SU-DHL-6 (cell line): ENCODE results near the gene TMF1.

Experiments used
- H2AFZ ChIP-seq: fragments of 200-600 bp; sonication (generic); 2 replicates; pipeline ENCODE4 v1.6.1; 2014; ENCODE audit warnings: low read depth, mild to moderate bottlenecking, moderate library complexity, mixed read lengths, antibody characterized with exemption, low read length; ENCODE audit not compliant: severe bottlenecking
- H3F3A ChIP-seq: fragments of 200-600 bp; shearing (Covaris generic); 2 replicates; pipeline ENCODE4 v1.6.0; 2016; ENCODE audit warnings: antibody characterized with exemption, mild to moderate bottlenecking; ENCODE audit not compliant: insufficient read depth
- H3K27ac ChIP-seq: fragments of 200-600 bp; sonication (generic); 2 replicates; pipeline ENCODE4 v1.5.1; 2016; ENCODE audit warnings: low read depth, mild to moderate bottlenecking, low read length, moderate library complexity, mixed read lengths
- H3K27me3 ChIP-seq: fragments of 200-600 bp; sonication (generic), shearing (Covaris generic); 2 replicates; pipeline ENCODE4 v1.6.0; 2014; ENCODE audit warnings: mild to moderate bottlenecking, low read length
- H3K36me3 ChIP-seq: fragments of 200-600 bp; sonication (generic); 2 replicates; pipeline ENCODE4 v1.6.1; 2014; ENCODE audit warnings: mild to moderate bottlenecking, low read length, mixed read lengths
- H3K4me2 ChIP-seq: fragments of 300-600, 200-600 bp; shearing (Covaris generic), sonication (generic); 2 replicates; pipeline ENCODE4 v1.6.0; 2014; ENCODE audit warnings: low read length, low read depth, mild to moderate bottlenecking; ENCODE audit not compliant: poor library complexity, severe bottlenecking
- H3K4me3 ChIP-seq: fragments of 200-600 bp; sonication (generic); 2 replicates; pipeline ENCODE4 v1.5.1; 2014; ENCODE audit warnings: antibody characterized with exemption, low read length, mild to moderate bottlenecking, mixed read lengths; ENCODE audit not compliant: insufficient read depth, poor library complexity, severe bottlenecking
- H3K79me2 ChIP-seq: fragments of 200-600 bp; sonication (generic); 2 replicates; pipeline ENCODE4 v1.6.1; 2014; ENCODE audit warnings: mild to moderate bottlenecking, low read length, moderate library complexity; ENCODE audit not compliant: insufficient read depth
- H3K9ac ChIP-seq: fragments of 200-600 bp; sonication (generic); 2 replicates; pipeline ENCODE4 v1.7.0; 2014; ENCODE audit warnings: mild to moderate bottlenecking, low read length
- H3K9me2 ChIP-seq: fragments of 200-600 bp; sonication (generic); replicated peaks from 2 replicates; pipeline ENCODE4 v1.6.1; 2014; ENCODE audit warnings: low read length; ENCODE audit not compliant: insufficient read depth
- H3K9me3 ChIP-seq: fragments of 200-600 bp; sonication (generic); 2 replicates; pipeline ENCODE4 v1.6.1; 2014; ENCODE audit warnings: low read length, mixed read lengths; ENCODE audit not compliant: insufficient read depth
- H4K20me1 ChIP-seq: fragments of 200-600 bp; sonication (generic); 2 replicates; pipeline ENCODE4 v1.6.1; 2014; ENCODE audit warnings: low read depth, mild to moderate bottlenecking, antibody characterized with exemption, low read length, moderate library complexity, mixed read lengths
- EZH2phosphoT487 ChIP-seq: fragments of 200-600 bp; sonication (generic), shearing (Covaris generic); conservative IDR thresholded peaks from 2 replicates; pipeline ENCODE4 v1.6.1; 2018; ENCODE audit warnings: mild to moderate bottlenecking, antibody characterized with exemption, low read length, moderate library complexity, mixed read lengths
- TF ChIP-seq, protein P1 (sequence below): fragments of 200-600 bp; sonication (generic); IDR thresholded peaks from one replicate; pipeline ENCODE4 v1.5.1; 2017; ENCODE audit warnings: antibody characterized with exemption, mild to moderate bottlenecking, low read length, moderate library complexity; ENCODE audit not compliant: insufficient read depth, poor library complexity, severe bottlenecking

The TMF1 gene

GRCh38 chr3:69013253-69014021, 38.7 kb downstream of the TMF1 start, which contains the start of gene EOGT:
Gene EOGT (minus strand): TSS chr3:69013684. CDS start chr3:69009846, 3,838 bp downstream.
- Histone ChIP-seq H3K27me3 (no peaks in the 10 kb centered on the region), H3K9ac (peak within 1 kb of the TSS; percentile 97), H3K4me2 (peak within 1 kb of the TSS; percentile 94), H4K20me1 (no peaks in the 10 kb centered on the region), H3K36me3 (0 out of 2 replicates have a peak, but pooled peaks cover 6% of the 10 kb centered on the region), H3F3A (peaks cover 14% of the 10 kb centered on the region), H3K9me2 (no peaks in the 10 kb centered on the region), H3K9me3 (no peaks in the 10 kb centered on the region), H3K79me2 (peaks cover 10% of the 10 kb centered on the region), H3K4me3 (peak within 1 kb of the TSS; percentile 95), H3K27ac (peak within 1 kb of the TSS; percentile 53), H2AFZ (peak within 1 kb of the TSS; percentile 90)
- TF ChIP-seq, protein P1, sequence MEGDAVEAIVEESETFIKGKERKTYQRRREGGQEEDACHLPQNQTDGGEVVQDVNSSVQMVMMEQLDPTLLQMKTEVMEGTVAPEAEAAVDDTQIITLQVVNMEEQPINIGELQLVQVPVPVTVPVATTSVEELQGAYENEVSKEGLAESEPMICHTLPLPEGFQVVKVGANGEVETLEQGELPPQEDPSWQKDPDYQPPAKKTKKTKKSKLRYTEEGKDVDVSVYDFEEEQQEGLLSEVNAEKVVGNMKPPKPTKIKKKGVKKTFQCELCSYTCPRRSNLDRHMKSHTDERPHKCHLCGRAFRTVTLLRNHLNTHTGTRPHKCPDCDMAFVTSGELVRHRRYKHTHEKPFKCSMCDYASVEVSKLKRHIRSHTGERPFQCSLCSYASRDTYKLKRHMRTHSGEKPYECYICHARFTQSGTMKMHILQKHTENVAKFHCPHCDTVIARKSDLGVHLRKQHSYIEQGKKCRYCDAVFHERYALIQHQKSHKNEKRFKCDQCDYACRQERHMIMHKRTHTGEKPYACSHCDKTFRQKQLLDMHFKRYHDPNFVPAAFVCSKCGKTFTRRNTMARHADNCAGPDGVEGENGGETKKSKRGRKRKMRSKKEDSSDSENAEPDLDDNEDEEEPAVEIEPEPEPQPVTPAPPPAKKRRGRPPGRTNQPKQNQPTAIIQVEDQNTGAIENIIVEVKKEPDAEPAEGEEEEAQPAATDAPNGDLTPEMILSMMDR: peak; percentile 55
- no peak for TF ChIP-seq EZH2phosphoT487

DNA sequence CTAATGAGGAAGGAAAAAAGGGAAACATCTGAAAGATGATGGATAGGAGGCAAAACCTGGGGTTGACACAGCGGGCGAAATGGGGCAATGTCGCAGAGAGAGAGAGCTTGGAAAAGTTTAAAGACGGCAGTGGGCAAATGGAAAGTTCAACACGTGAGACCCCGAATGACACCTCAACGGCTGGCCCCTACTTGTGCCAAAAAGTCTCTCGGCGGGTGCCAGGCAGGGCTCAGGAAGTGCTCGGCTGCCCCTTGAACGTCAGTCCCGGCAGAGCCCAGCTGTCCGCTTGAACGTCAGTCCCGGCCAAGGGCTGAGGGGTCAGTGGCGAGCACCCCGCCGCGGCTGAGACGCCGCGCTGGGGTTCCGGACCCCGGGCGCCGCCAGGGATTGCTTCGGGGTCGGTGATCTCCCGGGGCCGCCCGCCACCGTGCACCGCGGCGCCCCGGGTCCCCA, 39.3 kb downstream of the TMF1 start:
- H3K27ac ChIP-seq: peak overlapping the region; percentile 53
- H3K9ac ChIP-seq: peak overlapping the region; percentile 97
- peaks cover 8% of the 10 kb centered on the region; the same call in 1 of the 2 replicates for H3K36me3 ChIP-seq
- H2AFZ ChIP-seq: peak overlapping the region; percentile 90
- H4K20me1 ChIP-seq: no peaks in the 10 kb centered on the region
- no peaks in the 10 kb centered on the region for H3K9me2 ChIP-seq
- H3F3A ChIP-seq: peaks cover 14% of the 10 kb centered on the region
- TF ChIP-seq, protein P1: no peak
- H3K4me3 ChIP-seq: peak overlapping the region; percentile 95
- H3K9me3 ChIP-seq: no peaks in the 10 kb centered on the region
- H3K79me2 ChIP-seq: peaks cover 10% of the 10 kb centered on the region
- peak overlapping the region; percentile 94 for H3K4me2 ChIP-seq
- no peaks in the 10 kb centered on the region for H3K27me3 ChIP-seq

- peak overlapping the region; percentile 95 for H3K4me3 ChIP-seq
- no peaks in the 10 kb centered on the region for H3K9me2 ChIP-seq
- peak overlapping the region; percentile 53; the same call in 1 of the 2 replicates for H3K27ac ChIP-seq
- H3K27me3 ChIP-seq: no peaks in the 10 kb centered on the region
- no peaks in the 10 kb centered on the region for H3K9me3 ChIP-seq
- TF ChIP-seq, protein P1: no peak
- TF ChIP-seq EZH2phosphoT487: no peak
- H3F3A ChIP-seq: peaks cover 14% of the 10 kb centered on the region
- peak overlapping the region; percentile 90 for H2AFZ ChIP-seq
- peaks cover 10% of the 10 kb centered on the region for H3K79me2 ChIP-seq
- H4K20me1 ChIP-seq: no peaks in the 10 kb centered on the region
- H3K4me2 ChIP-seq: peak overlapping the region; percentile 94
- H3K36me3 ChIP-seq: peaks cover 11% of the 10 kb centered on the region; the same call in 1 of the 2 replicates
- H3K9ac ChIP-seq: peak overlapping the region; percentile 97
These were observed 39.9 kb downstream of the TMF1 start for GRCh38 chr3:69012100-69012799.
